Suprapubic skin (tissue), 4 donors: ENCODE data around the gene KCNH6. TPM values are rescaled to one million over a fixed set of nuclear protein-coding genes. Genes with fewer than 3 reads are reported as not detected.

Source experiments
- DNase-seq, 2 donors: peaks; one replicate each; pipeline ENCODE4 v3.0.0-alpha.2; 2019; ENCODE audit warnings: low spot score in 2 of 2
- H3K27ac ChIP-seq: fragments of 200-600 bp; sonication (generic); one replicate; pipeline ENCODE4 v1.5.1; 2019
- H3K27me3 ChIP-seq: fragments of 200-600 bp; sonication (generic); one replicate; pipeline ENCODE4 v1.5.1; 2019
- H3K36me3 ChIP-seq: fragments of 200-600 bp; sonication (generic); one replicate; pipeline ENCODE4 v1.5.1; 2019
- H3K4me1 ChIP-seq: fragments of 200-600 bp; sonication (generic); one replicate; pipeline ENCODE4 v1.5.1; 2019
- H3K4me3 ChIP-seq: fragments of 200-600 bp; sonication (generic); one replicate; pipeline ENCODE4 v1.5.1; 2019; ENCODE audit warnings: mild to moderate bottlenecking
- H3K9me3 ChIP-seq: fragments of 200-600 bp; sonication (generic); one replicate; pipeline ENCODE4 v1.5.1; 2019
- CTCF ChIP-seq, 2 donors: fragments of 200-600 bp in 1 of 2; fragments of 450-650 bp in 1 of 2; sonication (generic) in 1 of 2; IDR thresholded peaks; one replicate each; pipeline ENCODE4 v1.5.1; 2016 to 2019; ENCODE audit warnings: antibody characterized with exemption in 2 of 2, mild to moderate bottlenecking in 1 of 2, moderate library complexity in 1 of 2
- EP300 ChIP-seq: sonication (generic); formaldehyde crosslinking; IDR thresholded peaks from one replicate; pipeline ENCODE4 v1.6.1; 2017; ENCODE audit warnings: antibody characterized with exemption
- POLR2A ChIP-seq, 2 donors: fragments of 450-650 bp; IDR thresholded peaks; one replicate each; pipeline ENCODE4 v1.6.1; 2017; ENCODE audit warnings: antibody characterized with exemption in 2 of 2, mild to moderate bottlenecking in 2 of 2, moderate library complexity in 2 of 2
- POLR2AphosphoS5 ChIP-seq, 3 donors: sonication (generic); formaldehyde crosslinking; IDR thresholded peaks; one replicate each; pipeline ENCODE4 v1.6.1; 2017; ENCODE audit warnings: antibody characterized with exemption in 3 of 3
- WGBS: methylation state at CpG from one replicate; pipeline ENCODE4 v1.1.5; 2018; 5-methylcytosine and 5-hydroxymethylcytosine counted together
- total RNA-seq, 4 donors: library from RNA; depleted of rRNA; stranded (reverse); fragments of >200 nt; gene quantifications; one replicate each; pipeline ENCODE4 v1.1.0, GENCODE V29; 2016

KCNH6 gene, protein sequence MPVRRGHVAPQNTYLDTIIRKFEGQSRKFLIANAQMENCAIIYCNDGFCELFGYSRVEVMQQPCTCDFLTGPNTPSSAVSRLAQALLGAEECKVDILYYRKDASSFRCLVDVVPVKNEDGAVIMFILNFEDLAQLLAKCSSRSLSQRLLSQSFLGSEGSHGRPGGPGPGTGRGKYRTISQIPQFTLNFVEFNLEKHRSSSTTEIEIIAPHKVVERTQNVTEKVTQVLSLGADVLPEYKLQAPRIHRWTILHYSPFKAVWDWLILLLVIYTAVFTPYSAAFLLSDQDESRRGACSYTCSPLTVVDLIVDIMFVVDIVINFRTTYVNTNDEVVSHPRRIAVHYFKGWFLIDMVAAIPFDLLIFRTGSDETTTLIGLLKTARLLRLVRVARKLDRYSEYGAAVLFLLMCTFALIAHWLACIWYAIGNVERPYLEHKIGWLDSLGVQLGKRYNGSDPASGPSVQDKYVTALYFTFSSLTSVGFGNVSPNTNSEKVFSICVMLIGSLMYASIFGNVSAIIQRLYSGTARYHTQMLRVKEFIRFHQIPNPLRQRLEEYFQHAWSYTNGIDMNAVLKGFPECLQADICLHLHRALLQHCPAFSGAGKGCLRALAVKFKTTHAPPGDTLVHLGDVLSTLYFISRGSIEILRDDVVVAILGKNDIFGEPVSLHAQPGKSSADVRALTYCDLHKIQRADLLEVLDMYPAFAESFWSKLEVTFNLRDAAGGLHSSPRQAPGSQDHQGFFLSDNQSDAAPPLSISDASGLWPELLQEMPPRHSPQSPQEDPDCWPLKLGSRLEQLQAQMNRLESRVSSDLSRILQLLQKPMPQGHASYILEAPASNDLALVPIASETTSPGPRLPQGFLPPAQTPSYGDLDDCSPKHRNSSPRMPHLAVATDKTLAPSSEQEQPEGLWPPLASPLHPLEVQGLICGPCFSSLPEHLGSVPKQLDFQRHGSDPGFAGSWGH
- total RNA-seq = not detected

GRCh38 chr17:63523253-63523855 is at the start of gene KCNH6:
KCNH6 (plus strand) TSS chr17:63523358; CDS start chr17:63523414, 56 bp downstream.
- DNase-seq = no peak
- TF ChIP-seq POLR2AphosphoS5 (IDR thresholded peaks at IDR 0.05) (no peak), CTCF (IDR thresholded peaks at IDR 0.05) (no peak), POLR2A (IDR thresholded peaks at IDR 0.05) (no peak), EP300 (no peak)
- H3K9me3 ChIP-seq = no peaks in the 10 kb centered on the region
- H3K4me3 ChIP-seq = no peak within 1 kb of the TSS
- H3K27ac ChIP-seq = no peak within 1 kb of the TSS
- 14% methylated on average over 30 of the region's 38 CpGs for WGBS
- peaks cover 34% of the 10 kb centered on the region for H3K27me3 ChIP-seq
- peaks cover 5% of the 10 kb centered on the region for H3K4me1 ChIP-seq
- H3K36me3 ChIP-seq = no peaks in the 10 kb centered on the region

DNA sequence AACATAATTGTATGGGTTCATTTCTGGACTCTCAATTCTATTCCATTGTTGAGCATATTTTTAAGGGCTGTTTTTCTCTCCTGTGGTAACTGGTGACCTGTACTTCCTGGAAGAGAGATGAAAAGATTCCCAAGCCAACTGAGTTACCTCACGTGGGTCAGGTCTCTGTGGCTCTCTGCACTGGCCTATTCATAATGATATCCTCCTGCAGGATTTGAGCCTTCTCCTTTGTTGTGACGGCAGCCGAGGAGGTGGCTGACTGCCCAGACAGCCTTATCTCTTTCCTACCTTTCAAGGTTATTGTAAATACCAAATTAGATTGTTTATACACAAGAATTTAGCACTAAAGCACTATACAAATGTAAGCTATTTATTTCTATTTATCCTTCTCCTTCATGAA is 49.0 kb upstream of the KCNH6 start:
- WGBS = 35% methylated on average over 3 of the region's 3 CpGs
- Histone ChIP-seq H3K27me3 (peaks cover 22% of the 10 kb centered on the region), H3K9me3 (no peaks in the 10 kb centered on the region), H3K36me3 (no peaks in the 10 kb centered on the region), H3K4me3 (no peak overlapping the region), H3K4me1 (peaks cover 33% of the 10 kb centered on the region), H3K27ac (no peak overlapping the region)
- DNase-seq = no peak
- no peak for TF ChIP-seq EP300
- no peak for TF ChIP-seq POLR2AphosphoS5 (IDR thresholded peaks at IDR 0.05)
- TF ChIP-seq POLR2A (IDR thresholded peaks at IDR 0.05) = no peak
- no peak for TF ChIP-seq CTCF (IDR thresholded peaks at IDR 0.05)

- Histone ChIP-seq H3K4me1 (peaks cover 33% of the 10 kb centered on the region), H3K9me3 (no peaks in the 10 kb centered on the region), H3K4me3 (no peak overlapping the region), H3K27ac (no peak overlapping the region), H3K27me3 (peaks cover 22% of the 10 kb centered on the region), H3K36me3 (no peaks in the 10 kb centered on the region)
- no peak for TF ChIP-seq POLR2A (IDR thresholded peaks at IDR 0.05)
- no peak for TF ChIP-seq EP300
- no peak for TF ChIP-seq POLR2AphosphoS5 (IDR thresholded peaks at IDR 0.05)
- no peak for TF ChIP-seq CTCF (IDR thresholded peaks at IDR 0.05)
- WGBS = 78% methylated on average over 5 of the region's 10 CpGs
- DNase-seq = no peak
These were observed 48.3 kb upstream of the KCNH6 start for GRCh38 chr17:63474586-63475460.

- 84% methylated on average over 20 of the region's 28 CpGs for WGBS
- TF ChIP-seq POLR2A (IDR thresholded peaks at IDR 0.05) (no peak), EP300 (no peak), CTCF (IDR thresholded peaks at IDR 0.05) (no peak), POLR2AphosphoS5 (IDR thresholded peaks at IDR 0.05) (no peak)
- peak overlapping the region; percentile 64 for H3K4me3 ChIP-seq
These were observed 47.4 kb upstream of the KCNH6 start for GRCh38 chr17:63475491-63476412.

More at GRCh38 chr17:63475491-63476412, 47.4 kb upstream of the KCNH6 start:
- peaks cover 33% of the 10 kb centered on the region for H3K4me1 ChIP-seq
- H3K27me3 ChIP-seq = peaks cover 22% of the 10 kb centered on the region
- H3K36me3 ChIP-seq = no peaks in the 10 kb centered on the region
- H3K9me3 ChIP-seq = no peaks in the 10 kb centered on the region
- DNase-seq = no peak
- no peak overlapping the region for H3K27ac ChIP-seq
